ENCODE data around the gene TNP2. TPM values are rescaled to one million over a fixed set of nuclear protein-coding genes. Genes with fewer than 3 reads are reported as not detected.

The TNP2 gene
- total and polyA plus RNA-seq, 8 donors, result not detected

DNA sequence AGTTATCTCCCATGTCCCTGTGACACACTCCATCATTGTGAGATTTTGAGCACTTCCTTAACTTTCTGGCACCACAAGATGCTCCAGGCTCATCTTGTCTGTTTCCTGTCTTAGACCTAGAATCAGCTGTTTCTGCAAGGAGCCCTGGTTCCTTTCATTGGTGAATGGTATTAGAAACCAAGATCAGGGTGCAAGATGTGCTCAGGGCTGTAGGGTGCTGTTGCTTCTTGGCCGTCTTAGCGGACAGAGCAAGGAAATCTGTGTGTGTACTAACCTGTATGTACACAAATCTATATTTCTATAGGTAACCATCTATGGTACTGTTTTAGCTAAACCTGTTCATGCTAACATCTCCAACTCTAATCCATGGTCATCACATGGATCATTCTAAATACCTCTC lies 20.1 kb upstream of the TNP2 start:
- intact Hi-C loops (cut with DNase I; ENCODE audit: low total_unique reads), result no loop called here
- no peaks in the 10 kb centered on the region for H3K9me3 ChIP-seq
- no peak overlapping the region for H3K4me3 ChIP-seq
- no peak overlapping the region for H3K27ac ChIP-seq
- H3K36me3 ChIP-seq, result no peaks in the 10 kb centered on the region
- no peaks in the 10 kb centered on the region for H3K27me3 ChIP-seq
- TF ChIP-seq EP300 (IDR thresholded peaks at IDR 0.05), result no peak
- no peak for TF ChIP-seq POLR2AphosphoS5 (IDR thresholded peaks at IDR 0.05)
- TF ChIP-seq, protein P1, sequence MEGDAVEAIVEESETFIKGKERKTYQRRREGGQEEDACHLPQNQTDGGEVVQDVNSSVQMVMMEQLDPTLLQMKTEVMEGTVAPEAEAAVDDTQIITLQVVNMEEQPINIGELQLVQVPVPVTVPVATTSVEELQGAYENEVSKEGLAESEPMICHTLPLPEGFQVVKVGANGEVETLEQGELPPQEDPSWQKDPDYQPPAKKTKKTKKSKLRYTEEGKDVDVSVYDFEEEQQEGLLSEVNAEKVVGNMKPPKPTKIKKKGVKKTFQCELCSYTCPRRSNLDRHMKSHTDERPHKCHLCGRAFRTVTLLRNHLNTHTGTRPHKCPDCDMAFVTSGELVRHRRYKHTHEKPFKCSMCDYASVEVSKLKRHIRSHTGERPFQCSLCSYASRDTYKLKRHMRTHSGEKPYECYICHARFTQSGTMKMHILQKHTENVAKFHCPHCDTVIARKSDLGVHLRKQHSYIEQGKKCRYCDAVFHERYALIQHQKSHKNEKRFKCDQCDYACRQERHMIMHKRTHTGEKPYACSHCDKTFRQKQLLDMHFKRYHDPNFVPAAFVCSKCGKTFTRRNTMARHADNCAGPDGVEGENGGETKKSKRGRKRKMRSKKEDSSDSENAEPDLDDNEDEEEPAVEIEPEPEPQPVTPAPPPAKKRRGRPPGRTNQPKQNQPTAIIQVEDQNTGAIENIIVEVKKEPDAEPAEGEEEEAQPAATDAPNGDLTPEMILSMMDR (IDR thresholded peaks at IDR 0.05), result no peak
- no peak for TF ChIP-seq POLR2A (IDR thresholded peaks at IDR 0.05)
- DNase-seq, result no peak
- no peaks in the 10 kb centered on the region for H3K4me1 ChIP-seq
- 95 to 100% (median 98%) methylated on average over 2 of the region's 2 CpGs for WGBS, 5 donors

DNA sequence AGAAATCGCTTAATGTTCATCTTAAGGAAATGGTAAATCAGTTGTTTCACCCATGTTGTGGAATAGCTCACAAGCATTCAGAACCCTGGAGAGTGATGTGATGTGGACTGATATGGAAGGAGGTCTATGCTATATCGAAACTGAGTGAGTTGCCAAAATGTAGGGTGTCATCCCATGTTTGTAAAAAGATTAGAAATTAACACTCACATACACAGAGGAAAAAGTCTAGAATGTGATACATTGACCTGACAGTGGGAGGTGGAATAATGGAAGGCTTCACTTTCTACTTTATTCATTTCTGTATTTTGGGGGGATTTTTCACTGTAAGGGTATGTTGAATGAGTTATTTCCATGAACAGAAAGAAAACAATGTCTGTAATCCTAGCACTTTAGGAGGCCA lies 16.7 kb upstream of the TNP2 start:
- no peaks in the 10 kb centered on the region for H3K27me3 ChIP-seq
- no peak for DNase-seq
- no peaks in the 10 kb centered on the region for H3K4me1 ChIP-seq
- H3K36me3 ChIP-seq, result no peaks in the 10 kb centered on the region
- H3K27ac ChIP-seq, result no peak overlapping the region
- intact Hi-C loops (cut with DNase I; ENCODE audit: low total_unique reads), result no loop called here
- WGBS, 5 donors, result 80 to 93% (median 85%) methylated on average over 2 of the region's 2 CpGs
- TF ChIP-seq POLR2AphosphoS5 (IDR thresholded peaks at IDR 0.05) (no peak), POLR2A (IDR thresholded peaks at IDR 0.05) (no peak), EP300 (IDR thresholded peaks at IDR 0.05) (no peak)
- TF ChIP-seq, protein P1 (IDR thresholded peaks at IDR 0.05), result no peak
- no peak overlapping the region for H3K4me3 ChIP-seq
- no peaks in the 10 kb centered on the region for H3K9me3 ChIP-seq

DNA sequence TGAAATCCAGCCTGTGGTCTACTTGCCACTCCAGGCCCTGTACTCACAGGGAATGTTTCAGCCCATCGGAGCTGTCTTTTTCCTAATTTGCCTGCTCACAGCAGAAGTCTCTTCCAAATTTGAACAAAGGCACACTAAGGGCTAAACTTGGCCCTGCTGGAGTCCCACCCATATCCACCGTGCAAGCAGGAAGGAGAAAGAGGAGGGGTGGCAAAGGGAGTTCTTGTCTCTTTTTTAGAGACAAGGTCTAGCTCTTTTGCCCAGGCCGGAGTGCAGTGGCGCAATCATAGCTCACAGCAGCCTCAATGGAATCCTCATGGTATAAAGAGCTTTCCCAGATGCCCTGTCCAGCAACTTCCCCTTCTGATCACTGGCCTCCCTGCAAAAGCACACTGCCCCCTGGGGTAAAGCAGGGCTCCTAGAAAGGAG lies 14.7 kb upstream of the TNP2 start:
- TF ChIP-seq, protein P1 (IDR thresholded peaks at IDR 0.05), result no peak
- TF ChIP-seq POLR2AphosphoS5 (IDR thresholded peaks at IDR 0.05), result no peak
- no peak for TF ChIP-seq EP300 (IDR thresholded peaks at IDR 0.05)
- no peak for TF ChIP-seq POLR2A (IDR thresholded peaks at IDR 0.05)
- Histone ChIP-seq H3K27me3 (no peaks in the 10 kb centered on the region), H3K27ac (no peak overlapping the region), H3K36me3 (no peaks in the 10 kb centered on the region), H3K9me3 (no peaks in the 10 kb centered on the region), H3K4me1 (peaks cover 12 to 14% (median 13%) of the 10 kb centered on the region in 4 donors), H3K4me3 (no peak overlapping the region)
- DNase-seq, result no peak
- intact Hi-C loops (cut with DNase I; ENCODE audit: low total_unique reads), result no loop called here
- 71 to 77% (median 72%) methylated on average over 4 of the region's 4 CpGs for WGBS, 5 donors

DNA sequence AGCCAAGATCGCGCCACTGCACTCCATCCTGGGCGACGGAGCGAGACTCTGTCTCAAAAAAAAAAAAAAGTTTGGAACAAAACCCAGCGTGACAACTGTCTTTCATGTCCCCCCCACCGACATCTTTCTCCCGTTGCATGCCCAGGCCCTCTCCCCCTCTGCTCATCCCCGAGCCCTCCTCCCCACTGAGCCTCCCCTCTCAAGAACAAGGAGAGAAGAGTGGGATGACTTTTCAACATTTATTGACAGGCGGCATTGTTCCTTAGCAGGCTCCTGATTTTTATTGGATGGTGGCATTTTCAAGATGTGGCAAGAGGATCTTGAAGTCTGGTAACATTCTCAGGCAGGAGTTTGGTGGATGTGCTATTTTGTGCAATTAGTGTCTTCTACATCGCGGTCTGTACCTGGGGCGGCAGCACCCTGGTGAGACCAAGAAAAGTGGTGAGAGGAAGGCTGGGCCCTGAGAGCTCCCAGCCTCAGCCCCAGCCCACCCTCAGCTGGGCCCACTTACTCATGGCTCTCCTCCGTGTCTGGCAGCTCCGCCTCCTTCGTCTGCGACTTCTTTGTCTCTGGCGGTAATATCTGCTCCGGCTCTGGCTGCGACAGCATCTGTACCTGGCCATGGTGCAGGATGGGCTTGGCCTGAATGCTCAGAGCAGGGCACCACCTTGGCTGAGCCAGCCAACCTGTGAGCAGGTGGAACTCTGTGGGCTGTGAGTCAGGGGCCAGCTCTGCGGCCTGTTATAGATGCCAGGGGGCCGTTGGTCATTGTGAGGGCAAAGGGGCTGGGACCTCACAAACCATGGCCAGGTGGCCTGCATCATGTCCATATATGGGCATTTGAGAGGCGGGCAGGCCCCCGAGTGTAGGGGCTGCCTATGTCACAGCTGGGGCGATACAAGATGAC lies 11.7 kb upstream of the TNP2 start, which contains the start of gene PRM1:
Gene PRM1, minus strand, starts transcription at position 715 of the 907 bp plus-strand sequence. Its CDS starts 92 bp downstream, at position 623.
- no peak for DNase-seq
- H3K4me3 ChIP-seq, result no peak within 1 kb of the TSS
- peaks cover 13 to 15% (median 14%) of the 10 kb centered on the region in 4 donors for H3K4me1 ChIP-seq
- H3K27me3 ChIP-seq, result no peaks in the 10 kb centered on the region
- intact Hi-C loops (cut with DNase I; ENCODE audit: low total_unique reads), result no loop called here
- H3K27ac ChIP-seq, result no peak within 1 kb of the TSS
- H3K9me3 ChIP-seq, result no peaks in the 10 kb centered on the region
- no peaks in the 10 kb centered on the region for H3K36me3 ChIP-seq
- TF ChIP-seq, protein P1 (IDR thresholded peaks at IDR 0.05), result no peak
- TF ChIP-seq POLR2AphosphoS5 (IDR thresholded peaks at IDR 0.05) (no peak), POLR2A (IDR thresholded peaks at IDR 0.05) (no peak), EP300 (IDR thresholded peaks at IDR 0.05) (no peak)
- 87 to 93% (median 88%) methylated on average over 23 to 25 of the region's 25 CpGs for WGBS, 5 donors
